Measurements from ENCODE around the gene SIRT4.

SIRT4 gene, protein sequence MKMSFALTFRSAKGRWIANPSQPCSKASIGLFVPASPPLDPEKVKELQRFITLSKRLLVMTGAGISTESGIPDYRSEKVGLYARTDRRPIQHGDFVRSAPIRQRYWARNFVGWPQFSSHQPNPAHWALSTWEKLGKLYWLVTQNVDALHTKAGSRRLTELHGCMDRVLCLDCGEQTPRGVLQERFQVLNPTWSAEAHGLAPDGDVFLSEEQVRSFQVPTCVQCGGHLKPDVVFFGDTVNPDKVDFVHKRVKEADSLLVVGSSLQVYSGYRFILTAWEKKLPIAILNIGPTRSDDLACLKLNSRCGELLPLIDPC

DNA sequence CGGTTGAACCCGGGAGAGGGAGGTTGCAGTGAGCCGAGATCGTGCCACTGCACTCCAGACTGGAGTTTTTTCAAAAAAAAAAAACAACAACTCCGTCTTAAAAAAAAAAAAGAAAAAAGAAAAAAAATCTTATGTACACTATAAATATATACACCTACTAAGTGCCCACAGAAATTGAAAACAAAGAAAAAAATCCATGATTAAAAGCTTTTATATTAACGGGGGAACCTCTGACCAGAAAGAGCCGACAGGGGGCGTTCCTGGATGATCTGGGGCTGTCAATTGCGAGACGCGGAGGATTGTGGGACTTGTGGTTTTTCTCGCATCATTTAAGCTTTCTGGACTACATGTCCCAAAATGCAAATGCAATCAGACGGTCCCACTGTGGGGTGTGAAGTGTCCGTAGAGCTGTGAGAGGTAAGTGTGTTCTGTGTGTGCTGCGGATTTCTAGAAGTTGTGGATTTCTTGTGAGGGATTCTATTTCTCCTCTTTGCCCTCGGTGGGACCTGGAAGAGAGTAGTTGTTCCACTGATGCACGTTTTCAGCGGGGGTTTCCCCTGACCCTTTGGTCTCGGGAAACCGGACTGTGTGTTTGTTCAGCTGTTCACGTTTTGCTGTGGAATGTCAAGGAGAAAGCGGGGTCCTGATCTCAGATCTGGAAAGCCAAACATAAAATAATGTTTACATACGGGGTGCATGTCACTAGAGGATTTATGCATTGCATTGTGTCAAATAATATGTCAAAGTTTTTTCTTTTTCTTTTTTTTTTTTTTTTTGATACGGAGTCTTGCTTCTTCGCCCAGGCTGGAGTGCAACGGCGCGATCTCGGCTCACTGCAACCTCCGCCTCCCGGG is at the start of gene SIRT4:
Gene SIRT4 (plus strand): TSS at position 360 of the 854 bp plus-strand sequence. CDS start 1,241 bp downstream, outside the sequence.
- DNase-seq = peak; percentile 88

DNA sequence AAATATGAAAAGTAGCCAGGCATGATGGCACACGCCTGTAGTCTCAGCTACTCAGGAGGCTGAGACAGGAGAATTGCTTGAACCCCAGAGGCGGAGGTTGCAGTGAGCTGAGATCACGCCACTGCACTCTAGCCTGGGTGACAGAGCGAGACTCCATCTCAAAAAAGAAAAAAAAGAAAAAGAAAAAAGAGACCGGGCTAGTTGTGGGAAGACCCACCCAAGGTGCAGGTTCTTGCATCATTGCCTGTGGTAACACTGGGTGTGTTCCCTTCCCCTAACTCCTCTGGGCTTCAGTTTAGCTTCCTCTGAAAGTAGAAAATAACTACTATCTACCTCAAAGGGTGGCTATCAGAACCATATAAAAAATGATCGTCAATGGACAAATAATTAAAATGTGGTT is 48.8 kb upstream of the SIRT4 start:
- peak; percentile 41 for DNase-seq

DNA sequence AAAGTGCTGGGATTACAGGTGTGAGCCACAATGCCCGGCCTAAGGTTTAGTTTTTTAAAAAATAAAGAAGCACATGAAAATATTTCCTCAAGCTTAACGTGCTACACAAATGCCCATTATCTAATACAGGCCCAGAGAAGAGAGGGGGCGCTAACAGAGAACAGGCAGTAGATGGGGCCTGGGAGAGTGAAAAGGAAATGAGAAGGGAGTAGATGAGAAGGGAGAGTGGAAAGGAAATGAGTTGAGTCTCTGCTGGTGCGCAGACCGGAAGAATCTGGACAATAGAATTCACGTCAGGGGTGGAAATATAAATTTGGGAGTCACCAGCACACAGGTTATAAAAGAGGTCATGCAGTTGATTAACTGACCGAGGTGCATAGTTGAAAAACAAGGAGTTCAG is 47.3 kb upstream of the SIRT4 start:
- no peak for DNase-seq

DNA sequence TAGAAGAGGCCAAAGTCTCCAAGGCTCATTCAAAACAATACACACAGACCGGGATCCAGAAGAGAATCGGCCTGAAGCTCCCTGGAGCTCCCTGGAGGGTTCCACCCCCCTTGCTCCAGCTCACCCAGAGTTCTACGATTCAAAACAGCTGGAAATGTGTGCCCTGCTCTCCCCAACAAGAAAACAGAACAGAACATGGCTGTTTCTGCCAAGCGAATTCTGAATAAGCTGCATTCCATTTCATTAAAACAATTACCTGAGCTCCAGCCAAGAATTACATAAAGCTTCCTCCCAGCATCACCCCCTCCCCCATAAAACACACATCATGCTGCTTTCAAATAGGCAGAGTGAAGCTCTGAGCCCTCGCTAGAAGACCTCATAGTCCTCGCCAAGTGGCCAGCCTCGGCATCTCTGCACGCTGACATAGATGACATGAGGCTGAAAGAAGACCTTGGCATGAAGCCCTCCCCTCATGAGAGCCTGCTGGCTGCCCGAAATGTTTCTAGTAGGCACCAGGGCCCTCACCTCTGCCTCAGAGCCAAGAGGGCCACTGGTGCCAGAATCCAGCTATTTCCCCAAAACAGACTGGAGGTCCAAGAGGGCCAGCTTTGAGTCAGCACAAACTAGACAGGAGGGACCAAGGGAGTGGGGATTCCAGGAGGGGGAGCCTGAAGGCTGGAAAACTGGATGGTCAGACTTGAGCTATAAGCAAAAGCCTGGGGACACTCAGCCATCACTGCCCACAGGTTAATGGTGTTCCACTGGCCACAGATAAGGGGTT is 44.9 kb upstream of the SIRT4 start:
- DNase-seq = no peak

DNA sequence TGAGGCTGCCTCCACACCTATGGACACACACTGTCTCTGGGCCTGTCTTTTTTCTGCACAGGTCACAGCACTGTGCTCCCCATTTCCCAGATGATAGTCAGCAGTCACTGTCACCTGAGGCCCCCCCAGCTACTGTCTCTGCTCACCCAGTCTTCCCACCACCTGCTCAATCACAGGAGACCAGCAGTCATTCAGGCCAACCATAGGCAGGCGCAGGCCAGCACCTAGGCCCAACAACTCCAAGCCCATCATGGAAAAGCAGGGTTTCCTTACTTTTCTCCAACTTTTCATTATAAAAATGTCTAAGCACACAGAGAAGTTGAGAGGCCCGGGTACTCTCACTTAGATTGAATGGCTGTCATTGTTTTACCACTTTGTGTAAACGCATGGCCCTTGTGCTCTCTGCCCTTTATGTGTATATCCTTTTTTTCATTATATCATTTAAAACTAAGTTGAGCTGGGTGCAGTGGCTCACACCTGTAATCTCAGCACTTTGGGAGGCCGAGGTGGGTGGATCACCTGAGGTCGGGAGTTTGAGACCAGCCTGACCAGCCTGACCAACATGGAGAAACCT is 43.7 kb upstream of the SIRT4 start:
- DNase-seq = no peak

DNA sequence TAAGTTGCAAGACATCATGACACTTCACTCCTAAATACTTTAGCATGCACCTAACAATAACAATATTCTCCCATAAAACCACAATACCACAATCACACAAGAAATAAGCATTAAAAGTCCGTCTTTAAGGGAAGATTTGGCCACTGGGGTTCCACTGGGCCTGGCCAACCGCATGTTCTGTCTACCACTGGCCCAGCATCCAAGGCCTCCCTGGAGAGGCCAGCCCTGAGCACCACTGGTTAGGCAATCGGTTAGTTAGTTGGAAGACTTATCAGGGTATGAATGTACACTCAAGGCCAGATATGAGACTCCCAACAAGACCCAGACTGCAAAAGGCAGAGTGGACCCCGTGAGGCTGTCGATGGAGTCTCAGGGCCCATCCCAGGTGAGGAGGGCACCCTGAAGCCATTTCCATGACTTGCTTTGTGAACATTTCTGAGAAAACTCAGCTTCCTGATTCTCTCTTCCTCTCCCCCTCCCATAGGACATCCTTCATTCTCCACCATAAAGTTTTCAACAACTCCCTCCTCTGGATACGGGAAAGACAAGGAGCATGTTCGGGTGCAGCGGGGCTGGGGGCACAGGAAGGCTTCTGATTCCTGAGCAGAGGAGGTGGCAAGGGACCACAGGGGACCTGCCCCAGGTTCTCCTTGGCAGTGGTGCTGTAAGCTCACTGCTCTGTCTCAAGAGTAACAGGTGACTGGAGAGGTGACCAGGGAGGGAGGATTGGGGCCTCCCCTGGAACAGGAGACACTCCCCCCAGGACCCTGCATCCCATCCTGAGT is 42.5 kb upstream of the SIRT4 start:
- no peak for DNase-seq

DNA sequence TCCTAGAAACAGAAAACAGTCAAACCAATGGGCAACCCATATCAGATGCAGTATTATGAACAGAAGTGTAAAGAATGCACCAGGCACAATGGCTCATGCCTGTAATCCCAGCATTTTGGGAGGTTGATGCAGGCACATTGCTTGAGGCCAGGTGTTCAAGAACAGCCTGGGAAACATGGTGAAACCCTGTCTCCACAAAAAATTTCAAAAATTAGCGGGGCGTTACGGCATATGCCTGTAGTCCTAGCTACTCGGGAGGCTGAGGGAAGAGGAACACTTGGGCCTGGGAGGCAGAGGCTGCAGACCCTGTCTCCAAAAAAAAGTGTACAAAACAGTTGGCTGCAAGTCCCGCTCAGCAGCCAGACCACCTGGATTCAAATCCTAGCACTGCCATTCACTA is 41.5 kb upstream of the SIRT4 start:
- DNase-seq = no peak

DNA sequence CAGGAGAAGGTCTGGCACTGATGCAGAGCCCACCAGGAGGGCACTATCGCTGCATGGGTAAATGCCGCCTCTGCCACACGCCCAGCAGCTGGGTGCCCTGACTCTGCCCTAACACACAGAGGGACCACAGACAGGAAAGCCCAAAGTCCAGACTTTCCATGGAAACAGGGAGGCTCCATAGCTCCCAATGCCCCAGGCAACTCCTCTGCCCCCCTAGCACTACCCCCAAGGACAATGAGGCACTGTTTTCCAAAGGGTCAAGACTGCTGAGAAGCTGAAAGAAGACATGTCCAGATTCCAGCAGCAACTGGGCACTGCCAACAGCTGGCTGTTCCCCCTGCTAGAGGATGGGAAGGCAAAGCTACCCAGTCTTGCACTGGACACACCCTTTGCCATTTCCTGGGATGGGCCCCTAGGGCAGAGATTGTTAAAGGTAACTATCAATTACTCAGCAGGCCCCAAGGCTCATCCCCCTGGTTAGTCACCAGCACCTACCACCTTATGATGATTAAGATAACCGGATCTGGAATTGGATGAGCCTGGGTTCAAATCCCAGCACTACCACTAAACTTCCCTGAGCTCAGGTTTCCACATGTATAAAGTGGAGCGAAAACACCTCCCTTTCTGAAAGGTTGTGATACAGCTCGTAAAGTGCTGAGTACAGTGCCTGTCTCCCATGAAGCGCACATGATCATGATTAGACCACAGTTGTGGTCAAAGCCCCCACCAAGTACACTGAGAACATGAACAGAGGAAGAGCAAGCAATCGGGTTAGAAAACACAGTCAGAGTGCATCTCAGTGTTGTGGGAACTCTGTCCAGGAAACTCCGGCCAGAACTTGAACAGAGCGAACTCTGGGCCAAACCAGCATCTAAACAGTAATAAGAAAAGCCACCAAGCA is 39.9 kb upstream of the SIRT4 start:
- peak; percentile 27 for DNase-seq

DNA sequence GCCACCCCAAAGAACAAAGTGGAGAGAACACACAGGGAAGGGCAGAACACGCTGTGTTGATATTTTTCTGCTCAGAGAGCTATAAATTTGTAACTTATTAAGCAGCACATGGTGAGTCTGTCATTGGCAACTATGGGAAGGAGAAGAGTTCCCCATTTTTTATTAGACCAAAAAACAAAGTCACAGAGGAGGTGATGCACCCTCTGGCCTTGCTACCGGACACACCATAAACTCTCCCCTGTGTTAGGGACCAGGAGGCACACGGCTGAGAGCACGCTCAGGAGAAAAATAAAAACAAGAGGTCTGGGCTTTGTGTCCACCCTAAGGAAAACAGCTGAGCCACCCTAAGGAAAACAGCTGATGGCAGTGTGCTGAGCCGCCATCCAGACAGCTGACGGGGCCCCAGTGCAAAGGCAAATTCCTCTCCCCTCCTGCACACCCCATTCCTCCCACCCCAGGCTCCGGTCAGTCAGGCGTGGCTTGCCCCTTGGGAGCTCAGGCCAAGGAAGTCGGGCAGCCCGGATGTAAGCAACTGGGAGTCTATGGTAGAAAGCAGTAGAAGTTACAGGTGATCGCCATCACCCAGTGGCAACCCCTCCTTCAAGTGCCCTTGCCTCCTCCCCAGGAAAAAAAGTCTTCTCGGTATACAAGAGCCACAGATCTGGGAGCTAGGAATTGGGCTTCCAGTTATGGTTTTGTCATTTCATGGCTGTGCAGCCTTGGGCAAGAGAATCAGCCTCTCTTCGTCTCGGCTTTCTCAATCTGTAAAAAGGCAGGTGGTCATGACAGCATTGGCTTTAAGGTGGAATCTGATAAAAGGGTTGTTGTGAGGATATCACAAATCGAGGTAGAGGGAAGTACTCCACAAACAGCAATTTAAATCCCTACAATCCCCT is 39.0 kb upstream of the SIRT4 start:
- DNase-seq = no peak

DNA sequence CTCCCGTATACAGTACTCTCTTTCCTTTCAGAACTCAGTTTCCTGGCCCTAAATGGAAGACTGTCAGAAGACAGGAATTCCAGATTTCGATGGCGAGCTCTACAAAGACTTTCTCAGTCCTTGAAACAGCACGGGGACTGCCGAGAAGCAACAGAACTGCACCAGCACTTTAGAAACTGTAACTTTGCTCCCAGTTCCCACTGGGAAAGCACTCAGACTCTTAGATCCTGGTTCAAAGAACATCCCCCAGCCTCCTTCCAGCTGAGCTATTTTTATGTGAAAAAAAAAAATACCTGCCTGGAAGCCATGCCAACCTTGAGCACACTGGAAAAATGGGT is 38.4 kb upstream of the SIRT4 start:
- no peak for DNase-seq

DNA sequence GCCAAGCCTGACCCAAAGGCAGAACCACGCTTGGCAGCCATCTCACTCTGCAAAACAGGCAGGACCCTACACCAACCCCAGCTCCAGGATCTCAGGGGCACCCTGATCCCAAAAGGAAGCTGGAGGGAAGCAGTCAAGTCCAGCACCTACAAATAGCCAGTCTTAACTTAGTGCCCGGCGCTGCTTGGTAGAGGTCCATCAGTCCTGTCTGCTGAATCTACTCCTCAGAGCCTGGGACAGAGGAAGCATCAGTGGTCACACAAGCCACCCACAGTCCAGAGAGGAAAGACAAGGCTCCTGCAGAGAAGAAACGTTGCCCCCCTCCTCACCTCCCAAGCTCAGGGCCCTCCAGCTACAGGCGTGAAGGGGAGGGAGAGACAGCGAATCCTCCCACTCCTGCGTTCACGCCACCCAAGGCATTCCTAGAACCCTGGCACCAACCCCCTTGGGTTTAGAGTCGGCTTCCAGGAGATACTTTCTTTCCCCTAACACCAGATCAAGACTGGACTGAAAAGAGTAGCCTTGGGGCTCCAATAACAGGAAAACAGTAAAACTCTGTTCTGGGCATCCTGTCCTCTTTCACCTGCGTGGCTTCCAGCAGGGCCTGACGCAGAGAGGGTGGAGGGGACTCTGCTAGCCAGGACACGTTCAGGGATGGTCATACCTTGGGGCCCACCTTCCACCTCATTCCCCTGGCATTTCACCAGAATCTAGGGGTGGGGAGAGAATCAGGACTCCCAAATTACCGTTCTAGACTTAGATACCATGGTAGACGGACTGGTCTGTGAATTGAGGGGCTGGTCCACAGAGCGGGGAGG is 37.8 kb upstream of the SIRT4 start:
- no peak for DNase-seq

DNA sequence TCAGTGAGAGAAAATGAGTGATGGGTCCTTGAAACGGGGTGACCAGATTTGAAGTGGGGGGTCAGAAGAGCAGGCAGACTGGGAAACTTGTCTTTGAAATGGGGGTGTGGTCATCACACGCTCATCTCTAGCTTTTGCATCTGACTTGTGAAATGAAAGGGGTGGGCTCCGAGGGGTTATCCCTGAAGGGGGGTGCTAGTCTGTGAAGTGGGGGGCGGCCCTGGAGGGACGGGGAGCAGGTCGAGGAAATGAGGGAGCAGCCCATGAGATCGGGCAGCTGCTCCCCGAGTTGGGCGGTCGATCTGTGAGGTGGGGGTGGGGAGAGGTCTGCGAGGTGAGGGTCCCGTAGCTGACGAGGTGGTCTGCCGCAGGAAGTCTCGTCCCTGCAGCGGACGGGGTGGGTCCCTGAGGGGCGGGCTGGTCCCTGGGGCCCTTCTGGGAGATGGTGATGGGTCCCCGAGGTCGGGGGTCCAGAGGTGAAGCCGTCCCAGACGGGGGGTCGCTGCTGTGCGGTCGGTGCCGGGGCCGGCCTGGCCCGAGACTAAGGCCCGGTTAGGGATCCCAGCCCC is 37.1 kb upstream of the SIRT4 start:
- no peak for DNase-seq

DNA sequence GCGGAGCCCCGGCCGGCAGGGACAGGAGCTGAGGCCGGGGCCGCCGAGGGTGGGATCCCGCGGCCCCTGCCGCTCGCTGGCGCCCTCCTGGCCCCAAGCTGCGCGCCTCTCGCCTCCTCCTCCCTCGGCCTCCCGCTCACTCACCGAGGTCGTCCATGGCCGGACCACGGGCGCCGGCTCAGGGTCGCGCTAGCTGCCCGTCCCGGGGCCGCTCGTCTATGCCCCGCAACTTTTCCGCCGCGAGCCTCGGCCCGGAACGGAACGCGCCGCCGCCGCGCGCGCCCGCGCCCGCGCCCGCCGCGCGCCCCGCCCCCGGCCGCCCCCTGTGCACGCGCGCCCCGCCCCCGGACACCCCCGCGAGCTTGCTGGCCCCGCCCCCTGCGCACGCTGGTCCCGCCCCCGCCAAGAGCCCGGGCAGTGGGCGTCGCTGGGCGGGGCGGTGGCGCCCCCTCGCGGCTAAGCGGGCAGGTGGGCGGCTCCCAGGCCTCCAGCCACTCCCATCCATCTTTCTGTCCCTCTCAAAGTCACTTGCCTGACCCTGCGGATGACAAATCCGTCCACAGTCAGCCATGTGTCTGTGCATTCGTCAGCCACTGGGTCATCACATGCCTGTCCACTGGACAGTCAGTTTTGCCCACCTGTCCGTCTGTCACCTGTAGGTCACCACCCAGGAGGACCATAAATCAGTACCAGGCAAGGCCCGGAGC is 36.5 kb upstream of the SIRT4 start, which contains the start of gene PXN:
Gene PXN (minus strand): TSS at position 258 of the 707 bp plus-strand sequence. CDS start 101 bp downstream, at position 157.
- DNase-seq = peak; percentile 93

DNA sequence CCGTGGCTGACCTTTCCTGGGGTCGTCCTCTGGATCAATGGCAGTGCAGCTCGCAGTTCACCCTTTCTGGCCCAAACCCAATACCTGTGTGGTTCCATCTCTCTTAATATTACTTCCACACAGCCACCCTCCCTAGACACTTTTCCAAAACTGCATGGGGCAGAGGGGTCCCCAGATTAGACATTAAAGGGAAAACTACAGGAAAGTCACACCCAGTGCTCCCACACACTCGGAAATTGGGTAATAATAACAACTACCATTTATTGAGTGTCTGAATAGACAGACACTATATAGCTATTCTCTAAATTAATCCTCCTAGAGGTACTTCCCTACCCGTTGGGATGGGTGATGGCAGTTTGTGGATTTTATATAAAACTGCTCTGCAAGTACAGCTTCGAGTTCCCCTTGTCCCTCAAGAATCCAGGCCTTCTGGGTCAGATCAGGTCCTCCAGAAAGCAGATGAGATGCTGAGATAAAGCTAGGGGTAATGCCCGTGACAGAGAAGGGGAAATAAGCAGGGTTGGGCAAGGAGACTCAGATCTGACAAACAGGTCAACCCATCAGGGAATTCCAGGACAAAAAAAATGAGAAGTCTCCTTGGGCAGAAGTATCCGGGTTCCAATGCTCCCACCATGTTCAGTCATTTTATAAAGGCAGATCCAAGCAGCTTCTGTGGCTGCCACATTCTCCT is 35.8 kb upstream of the SIRT4 start:
- no peak for DNase-seq

DNA sequence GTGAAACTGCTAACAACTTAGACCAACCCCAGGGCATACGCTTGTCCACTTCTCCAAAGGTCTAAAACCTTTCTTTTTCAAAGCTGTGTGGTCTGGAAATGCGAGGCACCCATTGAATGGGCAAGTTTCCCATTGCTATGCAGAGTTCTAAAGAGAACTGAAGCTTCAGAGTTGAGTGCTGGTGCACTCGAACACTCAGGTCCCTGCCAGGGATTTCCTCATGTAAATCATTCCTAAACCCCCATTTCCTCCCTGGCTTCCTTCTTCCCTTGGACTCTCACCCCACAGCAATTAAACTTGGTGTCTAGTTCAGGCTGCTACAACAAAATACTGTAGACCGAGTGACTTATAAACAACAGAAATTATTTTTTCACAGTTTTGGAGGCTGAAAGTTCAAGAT is 34.4 kb upstream of the SIRT4 start:
- no peak for DNase-seq

DNA sequence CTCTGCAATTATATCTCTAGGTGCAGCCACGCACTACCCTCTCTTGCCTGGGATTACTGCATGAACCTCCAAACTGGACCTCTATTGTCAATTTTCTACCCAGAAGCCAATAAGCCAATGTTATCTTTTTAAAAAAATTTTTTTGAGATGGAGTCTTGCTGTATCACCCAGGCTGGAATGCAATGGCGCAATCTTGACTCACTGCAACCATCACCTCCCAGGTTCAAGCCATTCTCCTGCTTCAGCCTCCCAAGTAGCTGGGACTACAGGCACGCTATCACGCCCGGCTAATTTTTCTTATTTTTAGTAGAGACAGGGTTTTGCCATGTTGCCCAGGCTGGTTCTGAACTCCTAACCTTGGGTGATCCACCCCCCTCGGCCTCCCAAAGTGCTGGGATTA is 25.4 kb upstream of the SIRT4 start:
- no peak for DNase-seq

Data from activated CD8-positive, alpha-beta memory T cell treated with anti-CD3 and anti-CD28 coated beads, Interleukin-2, amount 50 U/mL, for 4 hours (primary cell).